ENCODE results near the gene RIPOR3. TPM values are rescaled to one million over a fixed set of nuclear protein-coding genes. Genes with fewer than 3 reads are reported as not detected.
"Not testable (repeated sequence)": the region's sequence is repeated elsewhere in the genome, so short reads cannot be mapped to it uniquely, and the experiment has no call there.

Gene RIPOR3
- total RNA-seq, 2 experiments from 2014 or later: not detected

DNA sequence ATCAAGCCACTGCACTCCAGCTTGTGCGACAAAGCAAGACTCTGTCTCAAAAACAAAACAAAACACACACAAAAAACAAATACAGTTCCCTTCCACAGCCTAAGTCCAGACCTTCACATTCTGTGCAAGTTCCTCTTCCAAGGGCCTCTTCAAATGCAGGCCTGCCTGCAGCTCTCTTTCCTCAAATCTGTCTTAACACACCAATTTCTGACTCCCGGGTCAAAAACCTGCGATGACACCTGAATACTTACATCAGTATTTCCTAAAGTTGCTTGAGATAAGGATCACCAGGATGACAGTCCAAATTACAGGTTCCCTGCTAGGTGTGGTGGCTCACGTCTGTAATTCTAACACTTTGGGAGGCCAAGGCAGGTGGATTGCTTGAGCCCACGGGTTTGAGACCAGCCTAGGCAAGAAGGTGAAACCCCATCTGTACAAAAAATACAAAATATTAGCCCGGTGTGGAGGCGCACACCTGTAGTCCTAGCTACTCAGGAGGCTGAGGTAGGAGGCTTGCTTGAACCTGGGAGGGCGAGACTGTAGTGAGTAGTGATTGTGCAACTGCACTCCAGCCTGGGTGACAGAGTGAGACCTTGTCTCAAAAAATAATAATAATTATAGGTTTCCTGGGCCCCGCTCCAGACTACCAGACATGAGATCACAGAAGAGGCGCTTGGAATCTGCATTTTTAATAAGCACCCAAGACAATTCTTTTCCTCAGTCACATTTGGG is 31.2 kb upstream of the RIPOR3 start:
- H3K27me3 Mint-ChIP-seq: no peaks in the 10 kb centered on the region
- intact Hi-C loops (cut with micrococcal nuclease): no loop called here
- ChIA-PET POLR2A (no interaction called here), CTCF (interaction anchor here (3.1 kb wide), 1 partner anchor 27 kb away, joined by 23 read pairs; no protein-coding TSS in a partner anchor)
- DNase-seq: no peak
- H3K36me3 Mint-ChIP-seq: no peaks in the 10 kb centered on the region
- H3K4me1 Mint-ChIP-seq (ENCODE audit: low read depth): peaks cover 14% of the 10 kb centered on the region
- H3K27ac Mint-ChIP-seq: no peak overlapping the region
- H3K9me3 Mint-ChIP-seq: no peaks in the 10 kb centered on the region
- no peak overlapping the region for H3K4me3 Mint-ChIP-seq

DNA sequence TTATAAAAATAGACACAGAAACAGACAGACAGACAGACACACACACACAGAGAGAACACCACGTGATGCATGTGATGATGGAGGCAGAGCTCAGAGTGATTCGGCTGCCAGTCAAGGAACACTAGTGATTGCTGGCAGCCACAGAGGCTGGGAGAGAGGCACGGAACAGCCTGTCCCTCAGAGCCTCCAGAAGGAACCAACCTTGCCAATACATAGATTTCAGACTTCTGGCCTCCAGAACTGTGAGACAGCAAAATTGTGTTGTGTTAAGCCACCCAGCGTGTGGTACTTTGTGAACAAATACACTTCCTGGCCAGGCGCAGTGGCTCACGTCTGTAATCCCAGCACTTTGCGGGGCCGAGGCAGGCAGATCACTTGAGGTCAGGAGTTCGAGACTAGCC is 30.5 kb upstream of the RIPOR3 start:
- POLR2A ChIA-PET: no interaction called here

DNA sequence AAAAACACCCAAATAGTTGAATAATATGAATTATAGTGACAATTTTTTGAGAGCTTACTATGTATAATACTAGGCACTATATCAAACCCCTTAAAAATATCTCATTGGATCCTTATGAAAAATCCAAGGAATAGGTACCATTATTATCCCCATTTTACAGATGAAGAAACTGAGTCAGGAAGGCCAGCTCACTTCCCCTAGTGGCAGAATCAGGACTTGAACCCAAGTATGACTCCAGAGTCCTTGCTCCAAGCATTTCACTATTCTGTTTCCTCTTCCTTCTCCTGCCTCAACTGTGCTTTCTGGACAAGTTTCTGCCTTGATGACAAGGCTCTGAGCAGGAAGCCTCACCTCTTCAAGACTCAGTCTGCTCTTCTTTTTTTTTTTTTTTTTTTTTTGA is 29.2 kb upstream of the RIPOR3 start:
- intact Hi-C loops (cut with micrococcal nuclease): no loop called here
- no peak for DNase-seq
- CTCF ChIA-PET: no interaction called here
- Mint-ChIP-seq H3K36me3 (no peaks in the 10 kb centered on the region), H3K27ac (no peak overlapping the region), H3K9me3 (no peaks in the 10 kb centered on the region), H3K4me1 (ENCODE audit: low read depth) (no peaks in the 10 kb centered on the region), H3K27me3 (no peaks in the 10 kb centered on the region), H3K4me3 (no peak overlapping the region)
- POLR2A ChIA-PET: interaction anchor here (0.8 kb wide), 1 partner anchor 54 kb away, joined by 3 read pairs; no protein-coding TSS in a partner anchor

More for the DNA sequence above, 30.5 kb upstream of the RIPOR3 start:
- CTCF ChIA-PET: no interaction called here
- no peaks in the 10 kb centered on the region for H3K9me3 Mint-ChIP-seq
- no peaks in the 10 kb centered on the region for H3K27me3 Mint-ChIP-seq
- H3K36me3 Mint-ChIP-seq: no peaks in the 10 kb centered on the region
- intact Hi-C loops (cut with micrococcal nuclease): no loop called here
- H3K27ac Mint-ChIP-seq: no peak overlapping the region
- H3K4me3 Mint-ChIP-seq: no peak overlapping the region
- no peak for DNase-seq
- H3K4me1 Mint-ChIP-seq (ENCODE audit: low read depth): peaks cover 7% of the 10 kb centered on the region

DNA sequence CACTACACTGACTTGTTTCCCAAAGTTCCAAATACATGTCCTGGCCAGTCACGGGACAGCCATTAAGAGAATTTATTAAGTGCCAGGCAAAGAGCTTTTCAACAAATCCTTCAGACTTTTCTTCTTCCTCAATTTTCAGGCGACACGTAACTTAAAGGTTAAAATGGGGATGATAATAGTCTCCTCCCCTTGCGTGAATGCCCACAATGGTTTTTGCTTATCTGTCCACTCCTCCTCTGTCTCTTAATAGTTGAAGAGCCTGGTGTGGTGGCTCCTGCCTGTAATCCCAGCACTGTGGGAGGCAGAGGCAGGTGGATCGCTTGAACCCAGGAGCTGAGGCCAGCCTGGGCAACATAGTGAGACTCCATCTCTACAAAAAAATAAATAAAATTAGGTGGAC is 28.7 kb upstream of the RIPOR3 start:
- ChIA-PET POLR2A (interaction anchor here (0.8 kb wide), 1 partner anchor 53 kb away, joined by 3 read pairs; no protein-coding TSS in a partner anchor), CTCF (no interaction called here)
- no peaks in the 10 kb centered on the region for H3K27me3 Mint-ChIP-seq
- H3K9me3 Mint-ChIP-seq: no peaks in the 10 kb centered on the region
- intact Hi-C loops (cut with micrococcal nuclease): no loop called here
- H3K36me3 Mint-ChIP-seq: no peaks in the 10 kb centered on the region
- H3K4me1 Mint-ChIP-seq (ENCODE audit: low read depth): no peaks in the 10 kb centered on the region
- DNase-seq: no peak
- no peak overlapping the region for H3K4me3 Mint-ChIP-seq
- H3K27ac Mint-ChIP-seq: no peak overlapping the region

DNA sequence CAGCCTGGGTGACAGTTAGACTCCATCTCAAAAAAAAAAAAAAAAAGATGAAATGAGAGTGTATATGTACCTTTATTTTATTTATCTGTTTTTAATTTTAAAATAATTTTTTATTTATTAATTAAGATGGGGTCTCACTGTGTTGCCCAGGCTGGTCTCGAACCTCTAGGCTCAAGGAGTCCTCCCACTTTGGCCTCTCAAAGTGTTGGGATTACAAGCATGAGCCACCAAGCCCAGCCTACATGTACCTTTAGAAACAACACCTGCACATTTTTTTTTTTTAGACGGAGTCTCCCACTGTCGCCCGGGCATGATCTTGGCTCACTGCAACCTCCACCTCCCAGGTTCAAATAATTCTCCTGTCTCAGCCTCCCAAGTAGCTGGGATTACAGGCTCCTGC is 28.0 kb upstream of the RIPOR3 start:
- DNase-seq: no peak
- H3K9me3 Mint-ChIP-seq: no peaks in the 10 kb centered on the region
- ChIA-PET POLR2A (no interaction called here), CTCF (no interaction called here)
- intact Hi-C loops (cut with micrococcal nuclease): no loop called here
- no peak overlapping the region for H3K27ac Mint-ChIP-seq
- H3K4me3 Mint-ChIP-seq: no peak overlapping the region
- peaks cover 1% of the 10 kb centered on the region for H3K27me3 Mint-ChIP-seq
- no peaks in the 10 kb centered on the region for H3K36me3 Mint-ChIP-seq
- no peaks in the 10 kb centered on the region for H3K4me1 Mint-ChIP-seq (ENCODE audit: low read depth)

DNA sequence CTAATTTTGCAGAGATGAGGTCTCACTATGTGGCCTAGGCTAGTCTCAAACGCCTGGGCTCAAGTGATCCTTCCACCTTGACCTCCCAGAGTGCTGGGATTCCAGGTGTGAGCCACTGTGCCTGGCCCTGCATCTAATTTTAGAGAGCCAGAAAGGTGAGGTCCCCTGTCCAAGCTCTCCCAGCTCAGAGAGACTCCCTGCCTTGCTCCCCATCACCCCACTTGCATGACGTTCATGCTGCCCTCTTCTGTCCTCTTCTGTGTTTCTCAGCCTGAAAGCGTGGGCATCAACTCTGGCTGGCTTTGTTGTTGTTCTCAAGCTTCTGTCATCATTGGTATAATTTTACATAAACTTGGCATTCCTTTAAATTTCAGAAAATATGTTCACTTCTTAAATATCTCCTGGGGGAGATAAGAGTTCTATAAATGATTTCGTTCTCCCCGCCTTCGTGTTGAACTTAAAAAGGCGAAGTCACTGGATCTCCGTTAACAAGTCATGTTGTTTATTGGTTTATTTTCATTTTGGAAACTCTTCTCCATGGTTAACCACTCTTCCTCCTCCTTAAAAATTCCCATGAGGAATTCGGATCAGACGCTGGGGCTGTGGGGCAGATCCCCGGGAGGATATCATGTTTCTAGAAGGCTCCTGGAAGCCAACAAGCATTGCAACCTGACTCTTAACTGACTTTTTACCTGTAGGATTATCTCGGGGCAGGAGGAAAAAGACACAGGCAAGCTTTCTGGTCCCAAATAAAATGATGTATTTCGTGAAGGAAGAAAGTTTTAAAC is 26.8 kb upstream of the RIPOR3 start:
- intact Hi-C loops (cut with micrococcal nuclease): no loop called here
- CTCF ChIA-PET: interaction anchor here (2.1 kb wide), 1 partner anchor 31 kb away, joined by 9 read pairs; no protein-coding TSS in a partner anchor
- H3K27me3 Mint-ChIP-seq: peaks cover 3% of the 10 kb centered on the region
- no peak for DNase-seq
- POLR2A ChIA-PET: no interaction called here
- no peak overlapping the region for H3K4me3 Mint-ChIP-seq
- H3K9me3 Mint-ChIP-seq: no peaks in the 10 kb centered on the region
- no peaks in the 10 kb centered on the region for H3K4me1 Mint-ChIP-seq (ENCODE audit: low read depth)
- H3K36me3 Mint-ChIP-seq: no peaks in the 10 kb centered on the region
- H3K27ac Mint-ChIP-seq: no peak overlapping the region

DNA sequence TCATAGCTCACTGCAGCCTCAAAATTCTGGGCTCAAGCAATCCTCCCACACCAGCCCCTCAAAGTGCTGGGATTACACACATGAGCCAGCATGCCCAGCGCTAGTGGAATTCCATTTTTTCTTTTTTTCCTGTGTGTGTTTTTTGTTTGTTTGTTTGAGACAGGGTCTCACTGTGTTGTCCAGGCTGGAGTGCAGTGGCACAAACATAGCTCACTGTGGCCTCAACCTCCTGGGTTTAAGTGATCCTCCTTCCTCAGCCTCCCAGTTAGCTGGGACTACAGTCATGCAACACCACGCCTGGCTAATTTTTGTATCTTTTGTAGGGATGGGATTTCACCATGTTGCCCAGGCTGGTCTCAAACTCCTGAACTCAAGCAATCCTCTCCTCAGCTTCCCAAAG is 26.0 kb upstream of the RIPOR3 start:
- POLR2A ChIA-PET: no interaction called here
- H3K9me3 Mint-ChIP-seq: no peaks in the 10 kb centered on the region
- H3K4me3 Mint-ChIP-seq: no peak overlapping the region
- CTCF ChIA-PET: interaction anchor here (2.1 kb wide), 1 partner anchor 32 kb away, joined by 9 read pairs; no protein-coding TSS in a partner anchor
- DNase-seq: no peak
- peaks cover 5% of the 10 kb centered on the region for H3K27me3 Mint-ChIP-seq
- no peaks in the 10 kb centered on the region for H3K36me3 Mint-ChIP-seq
- H3K27ac Mint-ChIP-seq: no peak overlapping the region
- intact Hi-C loops (cut with micrococcal nuclease): no loop called here
- H3K4me1 Mint-ChIP-seq (ENCODE audit: low read depth): no peaks in the 10 kb centered on the region

DNA sequence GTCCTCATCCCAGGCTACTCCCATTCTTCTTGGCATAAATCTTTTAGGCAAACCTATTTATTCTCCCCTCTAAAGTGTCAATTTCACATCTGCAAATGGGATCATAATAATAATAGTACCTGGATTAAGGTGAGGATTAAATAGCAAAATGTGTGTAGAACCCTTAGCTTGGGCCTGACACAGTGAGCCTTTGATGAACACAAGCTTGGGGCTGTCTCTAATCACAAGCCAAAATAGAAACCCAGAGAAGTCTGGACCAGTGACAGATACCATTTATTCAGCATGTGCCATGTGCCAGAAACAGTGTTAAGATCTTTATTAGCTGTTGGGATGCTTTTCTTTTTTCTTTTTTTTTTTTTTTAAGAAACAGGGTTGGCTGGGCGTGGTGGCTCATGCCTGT is 25.2 kb upstream of the RIPOR3 start:
- ChIA-PET POLR2A (no interaction called here), CTCF (interaction anchor here (0.6 kb wide), 1 partner anchor 267 kb away, joined by 4 read pairs; no protein-coding TSS in a partner anchor)
- Mint-ChIP-seq H3K27me3 (peaks cover 10% of the 10 kb centered on the region), H3K4me3 (no peak overlapping the region), H3K4me1 (ENCODE audit: low read depth) (no peaks in the 10 kb centered on the region), H3K9me3 (no peaks in the 10 kb centered on the region), H3K27ac (no peak overlapping the region), H3K36me3 (no peaks in the 10 kb centered on the region)
- intact Hi-C loops (cut with micrococcal nuclease): no loop called here
- DNase-seq: no peak

DNA sequence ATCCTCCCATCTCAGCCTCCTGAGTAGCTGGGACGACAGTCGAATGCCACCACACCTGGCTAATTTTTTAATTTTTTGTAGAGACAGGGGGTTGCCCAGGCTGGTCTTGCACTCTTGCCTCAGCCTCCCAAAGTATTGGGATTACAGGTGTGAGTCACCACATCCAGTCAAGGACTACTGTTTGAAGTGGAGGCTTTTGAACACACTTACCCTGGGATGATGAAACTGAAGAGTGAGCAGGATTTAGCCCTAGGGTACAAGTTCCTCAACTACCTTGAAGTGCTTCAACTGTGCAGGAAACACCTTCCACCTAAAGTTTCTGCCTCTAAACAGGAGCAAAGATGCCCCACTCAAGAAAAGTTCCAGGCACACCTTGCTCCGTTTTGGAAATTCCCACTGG is 24.4 kb upstream of the RIPOR3 start:
- intact Hi-C loops (cut with micrococcal nuclease): no loop called here
- Mint-ChIP-seq H3K4me3 (no peak overlapping the region), H3K27me3 (peaks cover 12% of the 10 kb centered on the region), H3K36me3 (no peaks in the 10 kb centered on the region), H3K9me3 (no peaks in the 10 kb centered on the region), H3K4me1 (ENCODE audit: low read depth) (no peaks in the 10 kb centered on the region), H3K27ac (no peak overlapping the region)
- POLR2A ChIA-PET: no interaction called here
- no peak for DNase-seq
- CTCF ChIA-PET: no interaction called here

DNA sequence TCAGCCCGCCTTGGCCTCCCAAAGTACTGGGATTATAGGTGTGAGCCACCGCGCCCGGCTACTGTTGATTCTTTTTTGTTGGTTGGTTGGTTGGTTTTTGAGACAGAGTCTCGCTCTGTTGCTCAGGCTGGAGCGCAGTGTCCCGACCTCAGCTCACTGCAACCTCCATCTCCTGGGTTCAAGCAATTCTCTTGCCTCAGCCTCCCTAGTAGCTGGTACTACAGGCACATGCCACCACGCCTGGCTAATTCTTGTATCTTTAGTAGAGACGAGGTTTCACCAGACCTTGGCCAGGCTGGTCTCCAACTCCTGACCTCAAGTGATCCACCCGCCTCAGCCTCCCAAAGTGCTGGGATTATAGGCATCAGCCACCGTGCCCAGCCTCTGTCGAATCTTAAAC is 23.1 kb upstream of the RIPOR3 start:
- H3K9me3 Mint-ChIP-seq; H3K36me3 Mint-ChIP-seq; intact Hi-C loops (cut with micrococcal nuclease); DNase-seq; H3K4me1 Mint-ChIP-seq (ENCODE audit: low read depth); H3K27ac Mint-ChIP-seq; POLR2A ChIA-PET; H3K4me3 Mint-ChIP-seq; CTCF ChIA-PET: not testable (repeated sequence)
- peaks cover 12% of the 10 kb centered on the region for H3K27me3 Mint-ChIP-seq

DNA sequence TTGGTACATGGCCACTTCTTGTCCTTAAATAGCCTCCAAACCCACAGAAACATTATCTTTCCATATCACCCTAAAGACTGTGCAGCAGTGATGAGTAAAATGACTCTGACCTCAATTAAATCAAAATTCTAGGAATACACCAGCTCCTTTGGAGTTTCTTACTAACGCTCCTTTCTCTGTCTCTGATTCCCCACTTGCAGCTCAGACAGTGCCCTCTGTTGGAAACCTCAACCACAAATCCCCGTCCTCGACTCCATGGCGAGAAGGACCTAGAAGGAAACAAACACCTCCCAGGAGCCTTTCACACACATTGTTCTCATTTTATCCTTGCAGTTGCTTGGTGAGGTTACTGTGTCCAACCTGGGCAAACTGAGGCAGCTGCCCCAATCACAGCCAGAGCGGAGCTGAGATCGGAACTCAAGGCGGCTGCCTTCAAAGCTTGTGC is 22.3 kb upstream of the RIPOR3 start:
- H3K9me3 Mint-ChIP-seq: no peaks in the 10 kb centered on the region
- DNase-seq: no peak
- ChIA-PET POLR2A (no interaction called here), CTCF (interaction anchor here (0.6 to 0.7 kb wide), 2 partner anchors 38 to 70 kb away, joined by 3 to 4 read pairs; no protein-coding TSS in a partner anchor)
- no peaks in the 10 kb centered on the region for H3K4me1 Mint-ChIP-seq (ENCODE audit: low read depth)
- no peak overlapping the region for H3K27ac Mint-ChIP-seq
- peaks cover 12% of the 10 kb centered on the region for H3K27me3 Mint-ChIP-seq
- intact Hi-C loops (cut with micrococcal nuclease): no loop called here
- no peak overlapping the region for H3K4me3 Mint-ChIP-seq
- no peaks in the 10 kb centered on the region for H3K36me3 Mint-ChIP-seq

DNA sequence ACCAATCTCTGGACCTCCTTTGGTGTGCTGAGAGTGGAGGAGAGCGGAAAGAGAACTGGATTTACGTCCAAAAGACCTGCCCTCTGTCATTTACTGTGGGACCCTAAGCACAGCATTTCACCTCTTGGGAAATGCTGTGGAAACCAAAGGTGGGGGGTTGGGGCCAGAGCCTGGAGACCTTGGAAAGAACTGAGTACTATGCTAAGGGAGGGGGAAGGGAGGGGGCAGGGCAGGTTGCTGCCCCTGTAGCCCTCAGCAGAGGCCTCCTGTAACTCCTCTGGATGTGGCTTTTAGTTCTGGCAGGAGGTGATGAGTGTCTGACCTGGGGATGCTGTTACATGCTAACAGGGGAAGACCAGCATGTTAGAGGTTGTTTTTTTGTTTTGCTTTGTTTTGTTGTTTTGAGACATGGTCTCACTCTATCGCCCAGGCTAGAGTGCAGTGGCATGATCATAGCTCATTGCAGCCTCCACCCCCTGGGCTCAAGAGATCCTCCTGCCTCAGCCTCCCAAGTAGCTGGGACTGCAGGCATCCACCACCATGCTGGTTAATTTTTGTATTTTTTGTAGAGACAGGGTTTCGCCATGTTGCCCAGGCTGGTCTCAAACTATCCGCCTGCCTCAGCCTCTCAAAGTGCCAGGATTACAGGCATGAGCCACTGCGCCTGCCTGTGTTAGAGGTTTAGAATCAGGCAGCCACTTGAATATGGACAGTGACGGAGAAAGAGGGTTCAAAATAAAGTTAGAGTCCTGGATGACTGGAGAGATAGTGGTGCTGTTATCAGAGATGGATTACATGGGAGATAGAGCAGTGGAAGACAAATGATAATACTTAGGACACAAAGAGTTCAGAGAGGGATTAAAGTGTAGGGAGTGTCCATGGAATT is 21.7 kb upstream of the RIPOR3 start:
- Mint-ChIP-seq H3K4me3 (no peak overlapping the region), H3K36me3 (no peaks in the 10 kb centered on the region), H3K4me1 (ENCODE audit: low read depth) (no peaks in the 10 kb centered on the region), H3K27me3 (peaks cover 12% of the 10 kb centered on the region), H3K9me3 (no peaks in the 10 kb centered on the region), H3K27ac (no peak overlapping the region)
- no peak for DNase-seq
- POLR2A ChIA-PET: no interaction called here
- intact Hi-C loops (cut with micrococcal nuclease): no loop called here
- CTCF ChIA-PET: interaction anchor here (0.6 to 0.7 kb wide), 2 partner anchors 37 to 70 kb away, joined by 3 to 4 read pairs; no protein-coding TSS in a partner anchor
